K562 (cell line): Measurements from ENCODE around the gene UBE2E2. TPM values are rescaled to one million over a fixed set of nuclear protein-coding genes. Genes with fewer than 3 reads are reported as not detected.

Source experiments
- ATAC-seq: fragments of 200-7000 bp; cut with Tn5 transposase; 3 replicates; pipeline ENCODE4 v1.9.1; 2020; ENCODE audit warnings: moderate library complexity
- BruUV-seq: library from RNA; stranded (reverse); fragments of 400-500 nt; replicated peaks from 2 replicates; lab custom pipeline; 2021; lab: Mats Ljungman, UMichigan
- CTCF ChIA-PET: fragments of 300-600 bp; formaldehyde crosslinking; extraction: SDS; loops from one replicate; lab custom pipeline; 2021; ENCODE audit warnings: low intra/inter-chr PET ratio; lab: Yijun Ruan, JAX
- POLR2A ChIA-PET: fragments of 300-600, 350-650 bp; sonication (Branson Sonifier 250); formaldehyde crosslinking; extraction: SDS; loops from one replicate; lab custom pipeline; 2021; ENCODE audit warnings: antibody characterized with exemption, inconsistent platforms; lab: Yijun Ruan, JAX
- DNase-seq, 4 experiments: peaks; one replicate each; pipeline versions ENCODE4 v3.0.0 to v3.0.0-alpha.2; 2011 to 2018; ENCODE audit warnings: low spot score in 3 of 4, mixed read lengths in 3 of 4; ENCODE audit errors: extremely low read depth in 1 of 4
- FAIRE-seq: peaks from 2 replicates; lab custom pipeline; 2011; peaks lifted over from hg19 to GRCh38; lab: Jason Lieb, UNC
- H2AFZ ChIP-seq: 2 replicates; pipeline ENCODE4 v1.6.0; 2011; ENCODE audit warnings: low read depth, low read length, control low read depth, inconsistent platforms
- H3K27ac ChIP-seq: fragments of 200-600 bp; 3 replicates; pipeline ENCODE4 v1.8.0; 2011; ENCODE audit warnings: low read depth, mild to moderate bottlenecking, control low read depth, inconsistent platforms, low read length, moderate library complexity, mixed read lengths; ENCODE audit errors: extremely low read depth
- H3K27me3 ChIP-seq, 2 experiments: fragments of 300-600 bp in 1 of 2; 2 replicates in 1 of 2; 3 replicates in 1 of 2; pipeline versions ENCODE4 v1.6.0 to v1.8.0; 2011; ENCODE audit warnings: inconsistent platforms in 2 of 2, low read length in 2 of 2, mild to moderate bottlenecking in 1 of 2, mixed read lengths in 1 of 2, moderate library complexity in 1 of 2; ENCODE audit not compliant: control insufficient read depth in 2 of 2, insufficient read depth in 2 of 2
- H3K36me3 ChIP-seq: fragments of 300-600 bp; 3 replicates; pipeline ENCODE4 v1.8.0; 2011; ENCODE audit warnings: mild to moderate bottlenecking, low read length, inconsistent platforms; ENCODE audit not compliant: control insufficient read depth, insufficient read depth
- H3K4me1 ChIP-seq, 2 experiments: fragments of 200-600 bp in 1 of 2; replicated peaks in 1 of 2; 2 replicates in 1 of 2; 3 replicates in 1 of 2; pipeline versions ENCODE4 v1.5.1 to v1.8.0; 2011; ENCODE audit warnings: inconsistent platforms in 2 of 2, low read length in 2 of 2, mild to moderate bottlenecking in 1 of 2, mixed read lengths in 1 of 2, moderate library complexity in 1 of 2; ENCODE audit not compliant: control insufficient read depth in 2 of 2, insufficient read depth in 2 of 2
- H3K4me2 ChIP-seq: 2 replicates; pipeline ENCODE4 v1.6.1; 2011; ENCODE audit warnings: low read length, control low read depth, inconsistent platforms, mixed read lengths; ENCODE audit not compliant: insufficient read depth
- H3K4me3 ChIP-seq: fragments of 200-600 bp; sonication (generic), shearing (Covaris generic); 2 replicates; pipeline ENCODE4 v1.5.1; 2016; ENCODE audit warnings: control low read depth, inconsistent platforms
- H3K79me2 ChIP-seq: fragments of 200-600 bp; 3 replicates; pipeline ENCODE4 v1.8.0; 2011; ENCODE audit warnings: low read length, inconsistent platforms; ENCODE audit not compliant: control insufficient read depth, insufficient read depth
- H3K9ac ChIP-seq, 2 experiments: 2 replicates each; pipeline versions ENCODE4 v1.6.0 to v1.6.1; 2011; ENCODE audit warnings: low read depth in 2 of 2, low read length in 2 of 2, control low read depth in 1 of 2, inconsistent platforms in 1 of 2, mild to moderate bottlenecking in 1 of 2, mixed read lengths in 1 of 2; ENCODE audit not compliant: insufficient read depth in 1 of 2
- H3K9me1 ChIP-seq: one replicate; pipeline ENCODE4 v1.6.0; 2011; ENCODE audit warnings: inconsistent platforms, mild to moderate bottlenecking, low read length, moderate library complexity; ENCODE audit not compliant: control insufficient read depth, insufficient read depth
- H3K9me3 ChIP-seq: replicated peaks from 2 replicates; pipeline ENCODE4 v1.5.1; 2011; ENCODE audit warnings: low read depth, low read length, inconsistent platforms; ENCODE audit not compliant: control insufficient read depth, insufficient read depth
- H4K20me1 ChIP-seq: replicated peaks from 2 replicates; pipeline ENCODE4 v1.6.1; 2011; ENCODE audit warnings: low read length, inconsistent platforms, mixed read lengths; ENCODE audit not compliant: control insufficient read depth, insufficient read depth
- DNMT1 ChIP-seq: fragments of 450-650 bp; IDR thresholded peaks from 2 replicates; pipeline ENCODE4 v1.6.1; 2016; ENCODE audit warnings: antibody characterized with exemption, mild to moderate bottlenecking
- GTF3C2 ChIP-seq: IDR thresholded peaks from 3 replicates; pipeline ENCODE4 v1.6.1; 2011; ENCODE audit warnings: borderline replicate concordance, mild to moderate bottlenecking, moderate library complexity; ENCODE audit not compliant: insufficient read length; ENCODE audit errors: extremely low read depth
- PTTG1 ChIP-seq: fragments of 450-650 bp; IDR thresholded peaks from 2 replicates; pipeline ENCODE4 v1.6.1; 2016; ENCODE audit warnings: low read depth, mild to moderate bottlenecking, missing genetic modification characterization, missing compliant biosample characterization
- SRSF1 ChIP-seq: fragments of 200-400 bp; formaldehyde crosslinking; IDR thresholded peaks from 2 replicates; pipeline ENCODE4 v1.6.1; 2017; ENCODE audit warnings: mild to moderate bottlenecking, low read depth, low read length, moderate library complexity
- SUPT5H ChIP-seq: fragments of 450-650 bp; IDR thresholded peaks from 2 replicates; pipeline ENCODE4 v1.6.1; 2016
- ZBTB12 ChIP-seq: fragments of 250-450 bp; sonication (Bioruptor Pico); IDR thresholded peaks from 2 replicates; pipeline ENCODE4 v1.4.0; 2020
- ZBTB8A ChIP-seq: fragments of 450-650 bp; IDR thresholded peaks from 2 replicates; pipeline ENCODE4 v1.6.1; 2018; ENCODE audit warnings: mild to moderate bottlenecking, moderate library complexity; ENCODE audit not compliant: partially characterized antibody
- ZNF785 ChIP-seq: fragments of 250-450 bp; sonication (Bioruptor Pico); IDR thresholded peaks from 2 replicates; pipeline ENCODE4 v1.4.0; 2020; ENCODE audit warnings: mild to moderate bottlenecking
- in situ Hi-C: fragments of 300-500 bp; cut with MboI; formaldehyde crosslinking; loops from 4 replicates; pipeline ENCODE4 v1.15.0; 2018; ENCODE audit warnings: inconsistent platforms, mixed read lengths
- intact Hi-C: fragments of 100-400 bp; cut with micrococcal nuclease; formaldehyde crosslinking; loops from 2 replicates; pipeline ENCODE4 v1.14.2; 2022
- polyA plus RNA-seq, 8 experiments: library from polyadenylated mRNA; depleted of rRNA in 4 of 8; stranded (reverse) in 5 of 8; unstranded in 3 of 8; fragments of >200 nt; fragmentation: Nextera tagmentation in 2 of 8; fragmentation: Illumina TruSeq in 1 of 8; extraction: Ambion mirVana in 2 of 8; extraction: Trizol in 1 of 8; gene quantifications; 2 replicates each; pipeline versions ENCODE4 v1.2.1 to v1.2.3, GENCODE V29; 2011 to 2014; ENCODE audit warnings: inconsistent platforms in 1 of 8, missing spikeins in 1 of 8
- total RNA-seq, 7 experiments: library from RNA; depleted of rRNA in 6 of 7; stranded (reverse); fragments of >200 nt in 6 of 7; fragmentation: Illumina TruSeq in 2 of 7; extraction: Trizol in 2 of 7; gene quantifications; 2 replicates each; pipeline versions ENCODE4 v1.2.1 to v1.2.3, GENCODE V29; 2011 to 2021; ENCODE audit warnings: low replicate concordance in 1 of 7

Gene UBE2E2
- total and polyA plus RNA-seq, 9 of the 15 experiments (the other 6 are each of a cell fraction or from before 2014, with no cell fraction given) = 0.22 to 5.1 (median 1.9) TPM

GRCh38 chr3:23492057-23492456 lies 288.9 kb downstream of the UBE2E2 start (continued):
- TF ChIP-seq ZBTB8A (no peak), ZBTB12 (no peak), SUPT5H (no peak), PTTG1 (no peak), DNMT1 (no peak), GTF3C2 (no peak), SRSF1 (no peak)

- FAIRE-seq = no peak
- no peak overlapping the region for H3K4me3 ChIP-seq
- intact Hi-C loops (no loop called here), in situ Hi-C loops (no loop called here)
- ChIA-PET POLR2A (no interaction called here), CTCF (no interaction called here)
- no peak for DNase-seq
- no peaks in the 10 kb centered on the region for H3K79me2 ChIP-seq
- H3K9me3 ChIP-seq = peaks cover 1% of the 10 kb centered on the region; the same call in 1 of the 2 replicates
- H3K4me1 ChIP-seq = no peaks in the 10 kb centered on the region
- no peak overlapping the region for H3K27ac ChIP-seq
- ATAC-seq = no peak
- BruUV-seq = no TSS peak
- TF ChIP-seq ZNF785 = no peak
- H3K9ac ChIP-seq = no peak overlapping the region
- no peaks in the 10 kb centered on the region for H4K20me1 ChIP-seq
- no peak overlapping the region for H3K4me2 ChIP-seq
- H3K9me1 ChIP-seq = no peaks in the 10 kb centered on the region
- H3K36me3 ChIP-seq = no peaks in the 10 kb centered on the region
- H2AFZ ChIP-seq = no peak overlapping the region
- H3K27me3 ChIP-seq = no peaks in the 10 kb centered on the region
Observed at GRCh38 chr3:23493889-23494288, 290.8 kb downstream of the UBE2E2 start.
